ENCODE results near the gene CNN3.
"Not testable (repeated sequence)": the region's sequence is repeated elsewhere in the genome, so short reads cannot be mapped to it uniquely, and the experiment has no call there.

The CNN3 gene

GRCh38 chr1:94949681-94950661 lies 23.1 kb upstream of the CNN3 start:
- peak; percentile 63 for DNase-seq

- DNase-seq, result no peak
Observed at GRCh38 chr1:94947437-94947836, 20.5 kb upstream of the CNN3 start.

GRCh38 chr1:94946886-94947285 lies 20.0 kb upstream of the CNN3 start:
- no peak for DNase-seq

DNA sequence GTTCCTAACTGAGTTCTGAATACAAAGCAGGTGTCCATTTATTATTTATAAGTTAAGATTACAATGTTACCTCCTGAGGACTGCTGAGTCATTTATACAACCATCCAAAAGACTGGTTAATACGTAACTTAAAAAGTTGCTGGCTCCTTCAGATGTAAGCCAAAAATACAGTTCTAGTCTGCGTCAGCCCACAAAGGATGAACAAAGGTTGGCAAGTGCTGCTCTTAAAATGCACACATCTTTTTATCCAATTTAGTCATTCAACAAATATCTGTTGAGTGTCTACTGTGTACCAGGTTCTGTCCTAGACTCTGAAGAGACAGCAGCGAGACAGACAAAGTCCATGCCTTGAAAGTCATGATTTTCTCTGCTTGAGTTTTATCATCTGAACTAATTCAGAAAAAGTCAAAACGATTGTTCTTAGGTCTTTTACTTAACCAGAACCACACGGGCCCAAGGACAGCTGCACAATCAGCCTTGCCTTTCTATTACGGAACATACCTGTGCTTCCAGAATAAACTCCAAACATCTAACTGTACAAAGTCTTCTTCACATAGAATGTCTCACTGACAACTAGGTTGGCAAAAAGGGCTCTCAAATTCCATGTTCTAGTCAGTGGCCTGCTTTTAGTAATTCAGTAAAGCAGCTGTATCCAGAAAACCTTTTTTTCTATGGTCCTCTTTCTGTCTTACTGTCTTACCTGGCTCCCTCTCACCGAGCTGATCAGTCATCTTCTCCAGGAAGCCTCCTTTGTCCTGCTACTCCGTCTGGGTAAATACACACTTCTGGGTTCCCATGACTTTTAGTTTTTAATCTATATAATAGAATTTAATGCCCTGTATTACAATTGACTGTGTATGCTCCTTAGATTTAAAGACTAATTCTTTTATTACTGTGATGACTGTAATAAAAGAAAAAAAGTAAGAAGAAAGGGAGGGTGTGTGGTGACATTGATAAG lies 15.5 kb upstream of the CNN3 start:
- DNase-seq, result no peak

GRCh38 chr1:94941480-94941879 lies 14.6 kb upstream of the CNN3 start:
- not testable (repeated sequence) for DNase-seq

GRCh38 chr1:94940738-94941137 lies 13.8 kb upstream of the CNN3 start:
- DNase-seq, result no peak

GRCh38 chr1:94937820-94938219 lies 10.9 kb upstream of the CNN3 start:
- no peak for DNase-seq

GRCh38 chr1:94936861-94937620 lies 10.1 kb upstream of the CNN3 start:
- DNase-seq, result no peak

DNA sequence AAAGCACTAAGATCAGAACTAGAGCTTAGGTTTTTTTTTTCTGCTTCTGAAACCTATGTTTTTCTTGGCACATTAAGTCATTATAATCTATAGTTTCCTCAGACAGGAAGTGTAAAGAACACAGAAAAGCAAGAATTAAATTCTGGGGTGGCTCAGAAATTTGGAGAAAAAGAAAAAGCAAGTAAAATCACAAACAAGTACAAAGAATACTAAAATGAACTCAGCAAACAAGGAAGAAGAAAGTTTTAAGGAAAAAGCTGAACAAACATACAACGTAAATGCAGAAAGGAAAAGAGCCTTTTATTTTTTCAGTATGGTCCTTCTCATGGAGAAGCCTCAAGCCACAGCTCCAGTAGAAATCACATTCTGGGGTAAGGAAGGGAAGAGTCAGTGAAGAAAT lies 8.6 kb upstream of the CNN3 start:
- no peak for DNase-seq

DNA sequence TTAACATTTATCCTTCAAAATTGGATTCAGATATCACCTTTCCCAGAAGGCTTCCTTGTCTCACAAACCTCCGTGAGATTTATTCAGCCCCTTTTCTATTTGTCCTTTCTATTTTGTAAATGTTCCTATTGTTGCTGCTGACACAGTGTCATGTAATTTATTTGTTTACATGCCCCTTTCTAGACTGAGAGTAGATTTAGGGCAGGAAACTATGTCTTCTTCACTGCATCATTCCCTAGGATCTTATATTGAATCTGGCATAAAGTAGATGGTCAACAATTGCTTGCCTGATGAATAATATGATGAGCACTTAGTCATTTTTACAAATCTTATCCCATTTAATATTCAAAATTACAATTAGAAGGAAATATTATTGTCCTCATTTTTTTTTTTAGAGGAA lies 8.1 kb upstream of the CNN3 start:
- DNase-seq, result no peak

DNA sequence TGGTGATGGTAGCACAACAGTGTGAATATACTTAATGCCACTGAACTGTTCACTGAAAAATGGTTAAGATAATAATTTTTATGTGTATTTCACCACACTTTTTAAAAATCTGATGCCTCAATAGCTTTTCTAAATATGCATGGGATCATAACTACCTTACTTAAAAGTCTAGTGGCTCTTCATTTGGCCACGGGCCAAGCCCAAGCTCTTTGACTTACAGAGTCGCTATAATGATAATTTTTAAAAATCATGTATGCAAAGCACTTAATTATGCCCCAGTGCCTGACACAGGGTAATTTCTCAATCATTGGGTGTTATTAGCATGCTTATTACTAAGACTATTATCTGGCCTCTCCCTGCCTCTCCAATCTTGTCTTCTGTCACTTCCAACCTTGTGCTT lies 7.6 kb upstream of the CNN3 start:
- DNase-seq, result no peak

GRCh38 chr1:94931254-94931841 lies 4.4 kb upstream of the CNN3 start:
- no peak for DNase-seq

- DNase-seq, result no peak
Observed at GRCh38 chr1:94929351-94930217, 2.7 kb upstream of the CNN3 start.

GRCh38 chr1:94928293-94928939 lies 1.5 kb upstream of the CNN3 start:
- DNase-seq, result no peak

DNA sequence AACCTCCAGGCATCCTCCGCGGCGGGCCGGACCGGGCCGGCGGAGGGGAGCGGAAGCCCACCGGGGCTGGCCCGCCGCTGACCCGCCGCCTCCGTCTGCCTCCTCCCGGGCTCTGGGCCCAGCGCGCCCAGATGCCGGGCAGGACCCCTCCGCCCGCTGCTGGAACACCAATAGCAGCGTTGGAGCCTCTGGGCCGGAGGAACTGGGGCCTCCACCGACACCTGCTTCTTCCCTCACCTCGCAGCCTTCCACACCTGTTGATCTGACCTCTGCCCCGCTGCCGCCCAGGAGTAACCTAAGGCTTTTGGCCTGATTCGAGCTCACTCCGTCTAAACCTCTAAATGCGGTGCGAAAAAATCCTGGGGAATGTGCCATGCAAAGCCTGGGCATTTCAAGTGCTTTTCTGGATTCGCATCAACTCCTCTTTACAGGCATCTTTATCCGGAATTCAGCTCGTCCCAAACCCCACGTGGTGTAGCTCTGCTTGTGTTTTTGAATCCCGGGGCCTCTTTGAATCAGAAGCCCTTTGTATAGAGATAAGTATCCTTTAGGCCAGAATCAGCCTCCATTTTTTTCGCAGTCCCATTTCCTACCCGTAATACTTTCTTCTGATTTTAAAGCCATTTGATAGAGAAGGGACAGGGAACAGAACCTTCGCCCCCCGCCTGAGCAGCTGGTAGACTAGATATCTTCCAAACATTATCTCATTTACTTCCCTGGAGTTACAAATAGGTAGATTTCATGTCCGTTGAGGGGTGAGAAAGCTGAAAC lies 680 bp upstream of the CNN3 start:
- DNase-seq, result peak; percentile 54

DNA sequence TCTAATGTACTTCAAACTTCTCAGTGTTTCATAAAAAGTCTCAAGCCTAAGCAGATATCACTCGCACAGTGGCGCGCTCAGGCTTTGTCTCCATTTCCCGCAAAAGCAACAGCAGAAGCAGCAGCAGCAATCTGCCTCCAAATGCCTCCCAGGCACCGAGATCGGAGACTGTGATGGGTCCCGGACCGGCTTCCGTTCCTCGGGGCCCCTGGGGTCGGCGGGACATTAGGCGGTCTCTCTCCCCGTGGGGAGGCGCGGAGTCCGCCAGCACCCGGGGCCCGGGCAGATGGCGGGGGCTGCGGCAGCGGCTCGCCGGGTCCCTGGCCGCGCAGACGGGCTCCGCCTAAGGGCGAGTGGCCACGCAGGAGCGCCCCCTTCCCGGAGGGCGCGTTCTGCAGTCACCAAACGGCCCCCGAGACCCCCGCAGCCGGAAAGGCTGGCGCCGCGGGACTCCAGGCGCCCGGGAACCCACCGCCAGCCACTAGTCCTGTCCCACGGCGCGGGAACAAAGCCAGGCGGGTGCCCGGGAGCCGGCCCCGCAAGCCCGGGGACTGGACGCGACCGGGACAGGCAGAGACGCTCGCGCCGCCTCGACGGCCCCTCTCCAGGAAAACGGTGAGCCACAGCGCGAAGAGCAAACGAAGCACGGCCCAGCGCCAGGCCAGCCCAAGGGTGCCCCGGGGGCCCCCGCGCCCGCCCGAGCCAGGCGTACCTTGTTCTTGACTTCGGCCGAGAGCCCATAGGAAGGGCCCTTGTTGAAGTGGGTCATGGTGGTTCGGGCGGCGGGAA lies 590 bp downstream of the CNN3 start:
- peak; percentile 45 for DNase-seq

DNA sequence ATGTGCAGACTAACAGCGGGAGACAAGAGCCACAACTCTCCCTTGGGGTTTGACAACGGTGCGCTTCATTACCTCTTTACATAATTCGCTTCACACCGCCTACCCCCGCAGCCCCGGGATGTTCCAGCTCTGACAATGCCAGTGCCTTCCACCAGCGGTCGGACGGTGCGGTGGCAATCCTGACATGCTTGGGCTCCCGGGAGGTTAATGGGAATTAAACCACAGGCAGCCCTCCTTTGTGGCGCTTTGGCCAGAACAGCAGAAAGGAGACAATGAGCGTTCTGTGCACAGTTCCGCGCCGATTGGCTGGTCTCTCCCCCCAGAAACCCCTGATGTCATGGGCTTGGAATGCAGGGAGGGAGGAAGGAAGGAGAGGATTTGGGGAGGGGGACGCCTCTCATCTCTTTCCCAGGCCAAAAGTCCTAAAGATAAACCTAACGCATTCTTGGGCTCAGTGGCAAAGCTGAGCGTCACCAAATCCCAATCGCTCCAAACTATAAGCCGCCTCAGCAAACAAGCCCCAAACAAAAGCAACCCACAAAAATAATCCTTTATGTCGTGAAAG lies 1.3 kb downstream of the CNN3 start:
- DNase-seq, result peak; percentile 21

DNA sequence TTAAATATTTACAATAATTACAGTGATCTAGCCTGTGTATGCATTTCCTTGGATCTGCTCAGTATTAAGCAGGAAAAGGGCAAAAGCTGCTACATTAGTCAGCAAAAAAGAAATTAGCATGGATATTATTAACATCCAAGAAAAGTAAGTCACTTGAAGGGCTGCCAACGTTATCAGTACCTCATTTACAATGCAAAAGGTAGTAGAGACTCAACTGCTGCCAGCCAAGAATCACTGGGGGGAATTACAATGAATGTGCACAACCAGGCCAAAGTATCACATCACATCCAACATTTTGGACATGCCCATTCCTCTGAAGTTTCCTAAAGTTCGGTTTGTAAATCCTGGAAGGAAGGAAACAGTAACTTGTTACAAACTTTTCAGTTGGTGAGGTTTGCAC lies 1.9 kb downstream of the CNN3 start:
- no peak for DNase-seq
